LNCAP (cell line): ENCODE results near the gene PP2D1.

Experiments used
- TF ChIP-seq, protein P1 (sequence below): fragments of 450-650 bp; IDR thresholded peaks from 2 replicates; pipeline ENCODE4 v1.5.1; 2017; ENCODE audit warnings: mild to moderate bottlenecking

The PP2D1 gene

DNA sequence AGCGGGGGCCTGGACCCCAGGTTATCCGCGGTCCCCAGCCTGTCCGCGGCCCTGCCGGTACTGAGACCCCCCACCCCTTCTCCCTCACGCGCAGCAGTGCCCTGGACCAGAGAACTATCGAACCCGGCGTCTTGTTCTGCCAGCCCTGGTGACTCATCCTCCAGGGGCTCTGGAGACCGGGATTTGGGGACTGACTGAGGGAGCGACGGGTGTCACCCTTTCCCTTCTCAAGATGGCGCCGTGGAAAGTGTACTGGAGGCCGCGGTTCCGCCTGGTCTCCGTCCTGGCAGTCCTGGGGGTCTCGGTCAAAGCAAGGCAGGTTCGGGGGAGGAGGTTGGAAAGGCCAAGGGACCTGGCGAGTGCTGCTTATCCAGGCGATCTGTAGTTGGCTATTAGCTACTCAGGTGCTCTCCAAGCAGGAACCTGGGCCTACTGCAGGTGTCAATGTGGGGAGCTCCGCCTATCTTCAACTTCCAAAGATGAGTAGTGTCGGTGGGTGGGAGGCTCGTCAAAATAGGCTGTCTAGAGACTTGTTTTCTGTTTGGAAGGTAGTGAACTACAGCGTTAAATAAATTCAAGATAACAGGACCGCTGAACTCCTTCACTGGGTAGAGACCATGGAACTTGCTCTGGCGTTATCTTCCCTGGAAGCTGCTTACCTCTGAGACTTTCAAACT is 64.4 kb downstream of the PP2D1 start:
- TF ChIP-seq, protein P1, sequence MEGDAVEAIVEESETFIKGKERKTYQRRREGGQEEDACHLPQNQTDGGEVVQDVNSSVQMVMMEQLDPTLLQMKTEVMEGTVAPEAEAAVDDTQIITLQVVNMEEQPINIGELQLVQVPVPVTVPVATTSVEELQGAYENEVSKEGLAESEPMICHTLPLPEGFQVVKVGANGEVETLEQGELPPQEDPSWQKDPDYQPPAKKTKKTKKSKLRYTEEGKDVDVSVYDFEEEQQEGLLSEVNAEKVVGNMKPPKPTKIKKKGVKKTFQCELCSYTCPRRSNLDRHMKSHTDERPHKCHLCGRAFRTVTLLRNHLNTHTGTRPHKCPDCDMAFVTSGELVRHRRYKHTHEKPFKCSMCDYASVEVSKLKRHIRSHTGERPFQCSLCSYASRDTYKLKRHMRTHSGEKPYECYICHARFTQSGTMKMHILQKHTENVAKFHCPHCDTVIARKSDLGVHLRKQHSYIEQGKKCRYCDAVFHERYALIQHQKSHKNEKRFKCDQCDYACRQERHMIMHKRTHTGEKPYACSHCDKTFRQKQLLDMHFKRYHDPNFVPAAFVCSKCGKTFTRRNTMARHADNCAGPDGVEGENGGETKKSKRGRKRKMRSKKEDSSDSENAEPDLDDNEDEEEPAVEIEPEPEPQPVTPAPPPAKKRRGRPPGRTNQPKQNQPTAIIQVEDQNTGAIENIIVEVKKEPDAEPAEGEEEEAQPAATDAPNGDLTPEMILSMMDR = no peak

DNA sequence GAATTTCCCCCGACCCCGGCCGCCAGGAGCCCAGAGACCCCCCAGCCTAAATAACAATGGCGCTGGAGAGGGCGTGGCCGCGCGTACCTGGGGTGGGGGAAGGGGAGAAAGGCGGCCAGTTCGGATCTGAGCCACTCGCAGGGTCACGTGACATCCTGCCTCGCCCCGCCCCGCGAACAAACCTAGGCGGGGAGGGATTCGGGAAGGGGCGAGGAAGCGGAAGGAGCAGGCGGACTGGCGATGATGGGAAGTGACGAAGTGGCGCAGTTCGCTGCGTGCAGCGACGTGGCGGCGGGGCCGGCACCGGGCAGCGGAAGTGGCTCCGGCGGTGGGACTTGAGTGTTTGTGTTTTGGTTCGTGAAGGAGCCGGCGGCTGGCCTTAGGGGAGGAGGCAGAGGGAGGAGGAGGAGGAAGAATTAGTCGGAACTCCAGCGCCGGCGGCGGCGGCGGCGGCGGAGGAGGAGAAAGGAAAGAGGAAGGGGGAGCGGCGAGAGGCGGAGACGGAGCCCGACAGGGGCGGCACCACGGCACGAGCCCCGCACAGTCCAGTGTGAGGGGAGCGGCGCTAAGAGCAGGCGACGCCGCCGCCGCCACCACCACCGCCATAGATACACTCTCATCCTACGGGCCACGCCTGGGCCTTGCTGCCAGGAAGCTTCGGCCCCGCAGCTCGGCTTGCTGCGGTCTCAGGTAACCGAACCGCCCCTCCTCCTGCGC is 65.1 kb downstream of the PP2D1 start, which contains the start of gene RAB5A:
Gene RAB5A, plus strand, starts transcription at position 266 of the 717 bp plus-strand sequence. CDS start 3,802 bp downstream, outside the sequence.
- TF ChIP-seq, protein P1 = no peak

DNA sequence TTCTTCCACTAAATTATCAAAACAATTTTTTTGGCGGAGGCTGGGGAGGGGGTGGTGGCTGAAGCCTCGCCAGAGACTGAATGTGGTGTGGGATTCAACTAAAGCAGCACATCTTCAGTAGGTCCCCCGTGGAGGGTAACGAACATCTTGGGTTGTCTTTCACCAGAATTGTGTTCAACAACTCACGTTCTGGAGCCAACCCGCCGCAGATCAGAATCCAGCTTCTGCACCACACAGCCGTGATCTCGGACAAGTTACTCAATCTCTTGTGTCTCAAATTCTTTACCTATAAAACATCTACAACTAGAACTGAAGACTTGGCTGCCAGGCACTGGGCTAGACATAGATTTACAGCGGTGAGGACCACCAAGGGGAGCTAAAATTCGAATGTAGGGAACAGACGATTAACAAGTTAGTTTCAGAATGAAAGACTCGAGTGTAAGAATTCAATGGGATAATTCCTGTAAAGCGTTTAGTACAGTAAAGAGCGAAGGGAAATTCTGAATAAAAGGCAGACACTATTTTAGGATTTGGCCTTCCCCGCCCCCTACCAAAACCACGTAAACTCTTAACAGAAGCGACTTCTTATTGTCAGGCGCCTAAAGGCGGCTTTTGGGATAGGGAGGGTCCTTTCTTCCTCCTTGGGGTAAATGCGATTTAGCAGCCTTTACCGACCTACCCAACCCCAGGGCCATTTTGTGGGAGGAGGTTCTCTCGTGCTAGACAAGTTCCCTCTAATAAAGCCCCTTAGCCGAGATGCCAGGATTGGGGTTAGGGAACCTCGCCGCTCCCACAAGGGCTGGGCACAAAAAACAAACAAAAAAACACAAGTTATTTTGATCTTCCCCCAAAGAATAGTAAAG is 65.9 kb downstream of the PP2D1 start:
- TF ChIP-seq, protein P1 = no peak

DNA sequence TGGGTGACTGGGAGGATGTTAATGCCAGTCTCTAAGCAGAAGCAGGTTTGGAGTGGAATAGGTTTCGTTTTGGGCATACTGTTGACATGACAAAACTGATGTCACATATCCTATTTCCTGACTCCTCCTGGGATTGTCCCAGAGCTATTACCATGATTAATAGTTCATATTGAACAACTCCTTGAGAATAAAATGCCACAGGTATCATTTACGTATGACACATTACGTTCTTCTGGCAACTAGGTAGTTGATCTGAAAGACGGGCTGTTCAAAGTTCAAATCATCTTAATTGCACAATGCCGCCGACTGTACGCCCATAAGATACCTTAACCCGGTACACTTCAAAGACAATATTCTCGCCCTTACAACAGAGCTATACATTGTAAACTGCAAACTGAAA is 66.5 kb downstream of the PP2D1 start:
- TF ChIP-seq, protein P1 = no peak

DNA sequence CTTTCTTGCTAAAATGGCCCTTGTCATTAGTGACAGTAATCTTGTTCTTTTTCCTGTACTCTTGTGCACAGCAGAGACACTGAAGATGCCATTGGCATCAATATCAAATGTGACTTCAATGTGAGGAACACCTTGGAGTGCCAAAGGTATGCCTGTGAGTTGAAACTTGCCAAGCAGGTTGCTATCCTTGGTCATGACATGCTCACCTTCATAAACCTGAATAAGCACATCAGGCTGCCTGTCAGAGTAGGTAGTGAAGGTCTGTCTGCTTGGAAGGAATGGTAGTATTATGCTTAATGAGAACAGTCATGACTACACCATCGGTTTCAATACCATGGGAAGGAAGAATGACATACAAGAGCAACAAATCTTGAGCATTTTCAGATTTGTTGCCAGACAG is 71.4 kb downstream of the PP2D1 start:
- TF ChIP-seq, protein P1 = no peak

DNA sequence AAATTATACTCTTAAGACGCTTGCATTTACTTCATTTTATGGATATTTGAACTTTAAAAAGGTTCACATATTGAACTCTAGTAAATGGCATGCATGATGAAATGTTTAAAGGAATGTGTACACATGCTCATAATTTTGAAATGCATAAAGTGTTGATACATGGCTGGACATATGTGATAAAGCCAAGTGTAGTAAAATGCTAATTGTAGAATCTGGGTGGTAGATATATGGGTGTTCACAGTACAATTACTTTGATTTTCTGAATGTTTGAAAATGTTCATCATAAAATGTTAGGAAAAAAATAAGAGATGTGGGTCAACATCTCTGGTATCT is 73.8 kb downstream of the PP2D1 start:
- TF ChIP-seq, protein P1 = no peak

DNA sequence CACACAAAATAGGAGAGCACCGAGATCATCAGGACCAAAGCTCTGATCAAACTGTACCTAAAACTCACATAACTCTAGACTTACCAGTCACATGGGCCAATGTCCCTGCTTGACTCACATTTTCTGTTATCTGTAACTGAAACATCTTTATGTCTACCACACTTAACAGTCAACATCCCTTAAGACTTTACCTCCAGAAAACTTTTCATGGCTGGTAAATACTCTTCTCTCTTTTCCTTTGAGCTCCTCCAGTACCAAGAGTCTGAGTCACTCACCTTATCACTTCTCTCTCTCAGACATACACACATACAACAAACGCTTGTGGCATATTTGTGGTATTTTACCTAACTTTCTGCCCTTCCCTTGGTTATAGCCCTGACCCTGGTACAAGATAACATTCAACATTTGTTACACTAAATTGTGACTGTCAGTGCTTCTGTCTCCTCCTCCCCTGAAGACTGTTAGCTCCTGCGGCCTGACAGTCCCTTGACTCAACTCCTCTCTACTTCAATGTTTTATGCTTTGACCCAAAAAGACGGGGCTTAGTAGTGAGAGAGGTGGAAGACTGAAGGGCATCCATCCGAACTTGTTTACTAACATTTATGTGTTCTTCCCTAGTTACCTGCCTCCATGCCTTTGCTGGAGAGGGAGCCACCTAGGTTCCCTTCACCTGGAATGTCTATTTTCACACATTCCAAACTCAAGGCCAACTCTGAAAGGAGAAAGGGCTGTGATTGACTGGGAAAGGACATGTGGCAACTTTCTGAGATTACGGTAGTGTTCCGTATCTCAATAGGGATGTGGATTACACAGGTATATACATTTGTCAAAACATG is 74.4 kb downstream of the PP2D1 start:
- TF ChIP-seq, protein P1 = no peak
